Activated CD4-positive, alpha-beta T cell treated with anti-CD3 and anti-CD28 coated beads, Interleukin-2, amount 50 U/mL, for 48 hours (primary cell): ENCODE data around the gene SACM1L.

Source experiments
- DNase-seq, 2 experiments: peaks; one replicate each; pipeline ENCODE4 v3.0.0-alpha.2; 2020

Gene SACM1L

DNA sequence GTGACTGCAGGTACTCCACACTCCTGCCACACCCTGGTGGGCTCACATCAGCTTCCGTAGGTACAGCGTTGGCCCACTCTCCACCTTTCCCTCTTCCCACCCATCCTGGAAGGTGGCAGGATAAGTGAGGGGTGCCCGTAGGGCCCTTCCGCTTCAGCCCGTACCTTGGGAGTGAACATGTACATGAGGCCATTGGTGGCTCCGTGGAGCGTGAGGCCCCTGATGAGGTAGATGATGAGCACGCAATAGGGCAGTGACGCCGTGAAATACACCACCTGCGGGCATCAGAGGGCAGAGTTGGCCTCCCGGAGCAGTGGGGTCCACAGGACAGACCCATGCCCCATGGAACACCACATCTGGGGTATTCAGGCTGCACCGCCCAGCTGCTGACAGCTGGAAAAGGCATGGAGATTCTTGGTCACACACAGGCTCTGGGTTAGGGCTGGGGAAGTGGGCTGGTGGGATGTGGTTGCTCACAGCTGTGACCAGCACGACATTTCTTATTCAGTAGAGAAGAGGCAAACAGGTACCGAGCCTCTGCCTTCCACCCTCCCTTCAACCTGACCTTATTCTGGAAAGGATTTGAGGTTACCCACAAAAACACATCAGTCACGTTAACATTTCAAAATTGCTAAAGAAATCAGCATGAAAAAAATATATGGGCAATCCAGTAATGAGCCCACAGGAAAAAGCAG, 83.3 kb downstream of the SACM1L start:
- peak in 1 of 2 experiments; percentile 17 for DNase-seq

DNA sequence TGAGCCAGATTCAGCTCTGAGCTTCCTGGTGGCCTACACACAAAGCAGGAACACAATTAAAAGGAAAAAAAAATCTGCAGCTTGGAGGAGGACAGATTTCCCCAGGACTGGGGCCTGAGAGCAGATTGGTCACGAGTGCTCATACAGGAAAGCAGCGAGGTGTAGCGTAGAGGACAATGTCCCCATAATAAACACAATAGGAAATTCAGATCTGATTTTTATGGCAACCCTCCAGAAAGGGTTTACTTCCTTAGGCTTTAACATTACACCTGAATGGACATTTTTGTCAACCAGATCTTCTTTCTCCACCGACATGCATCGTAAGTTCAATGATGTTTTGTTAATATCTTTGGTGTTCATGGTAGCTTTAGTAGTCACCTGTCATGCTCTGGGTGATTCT, 83.9 kb downstream of the SACM1L start:
- no peak for DNase-seq

DNA sequence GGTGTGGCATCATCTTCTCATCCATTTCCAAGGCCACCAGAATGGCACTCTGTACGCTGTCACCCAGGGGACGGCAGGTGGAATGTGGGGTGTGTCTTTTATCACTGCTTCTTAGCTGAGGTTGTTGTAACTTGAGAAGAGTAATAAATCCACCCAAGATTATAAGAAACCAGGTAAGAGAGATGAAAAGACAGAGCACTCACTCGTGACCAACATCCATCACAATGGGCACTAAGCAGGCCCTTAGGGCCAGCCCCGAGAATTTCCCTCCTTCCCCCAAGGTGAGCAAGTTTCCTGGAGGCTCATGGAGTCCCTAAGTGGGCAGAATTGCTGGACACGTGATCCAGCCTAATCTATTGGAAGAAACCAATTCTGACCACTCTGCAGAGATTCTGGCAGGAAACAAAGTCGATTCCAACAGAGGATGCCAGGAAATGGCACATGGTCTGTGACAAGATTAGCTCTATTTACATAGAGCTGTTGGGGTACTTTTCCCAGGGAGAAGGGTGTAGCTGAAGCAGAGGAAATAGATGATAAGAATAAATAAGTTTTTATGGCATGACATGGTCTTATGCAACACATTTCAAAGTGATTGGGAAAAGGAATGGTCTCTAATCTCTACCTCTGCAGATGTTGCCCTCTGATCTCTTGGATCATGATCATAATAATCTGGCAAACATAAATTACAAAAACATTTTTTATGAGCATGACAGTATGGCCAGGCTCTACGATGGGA, 84.7 kb downstream of the SACM1L start:
- DNase-seq: no peak

DNA sequence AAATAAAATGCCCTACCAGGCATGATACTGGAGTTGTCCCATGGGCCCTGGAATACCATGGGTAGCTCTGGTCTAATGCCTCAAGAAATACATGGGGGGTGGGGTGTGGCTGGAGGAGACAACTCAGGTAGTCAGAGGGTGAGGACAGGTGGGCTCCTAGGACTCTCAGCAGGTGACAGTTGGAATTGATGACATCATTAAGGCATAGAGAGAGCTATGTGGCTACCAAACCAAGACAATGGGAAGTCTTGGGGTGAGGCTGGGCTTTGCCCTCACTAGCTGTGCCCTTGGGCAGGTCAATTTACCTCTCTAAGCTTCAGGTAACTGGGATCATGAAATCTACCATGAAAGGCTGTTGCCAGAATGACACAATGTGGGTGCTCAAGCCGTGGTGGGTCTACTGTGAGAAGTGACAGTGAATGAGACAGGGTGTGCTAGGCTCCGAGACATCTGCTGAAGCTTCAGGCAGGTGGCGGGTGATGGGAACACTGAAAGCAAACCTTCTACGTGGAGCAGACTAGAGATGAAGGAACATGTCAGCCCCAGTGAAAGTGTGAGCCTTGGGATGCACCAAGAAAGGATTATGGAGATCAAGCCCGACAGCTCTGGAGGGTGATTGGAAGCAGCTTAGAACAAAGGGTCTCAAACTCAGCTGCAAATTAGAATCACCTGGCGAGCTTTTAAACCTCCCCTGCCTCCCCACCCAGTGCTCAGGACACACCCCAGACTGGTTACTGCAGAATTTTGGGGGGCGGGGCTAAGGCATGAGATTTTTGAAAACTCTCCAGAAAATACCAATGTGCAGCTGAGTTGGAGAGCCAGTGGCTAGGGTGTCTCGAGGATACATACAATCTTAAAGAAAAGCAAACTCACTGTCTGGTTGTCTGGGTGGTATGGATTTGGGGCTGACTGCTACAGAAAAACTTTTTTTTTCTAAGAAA, 85.7 kb downstream of the SACM1L start:
- no peak for DNase-seq

DNA sequence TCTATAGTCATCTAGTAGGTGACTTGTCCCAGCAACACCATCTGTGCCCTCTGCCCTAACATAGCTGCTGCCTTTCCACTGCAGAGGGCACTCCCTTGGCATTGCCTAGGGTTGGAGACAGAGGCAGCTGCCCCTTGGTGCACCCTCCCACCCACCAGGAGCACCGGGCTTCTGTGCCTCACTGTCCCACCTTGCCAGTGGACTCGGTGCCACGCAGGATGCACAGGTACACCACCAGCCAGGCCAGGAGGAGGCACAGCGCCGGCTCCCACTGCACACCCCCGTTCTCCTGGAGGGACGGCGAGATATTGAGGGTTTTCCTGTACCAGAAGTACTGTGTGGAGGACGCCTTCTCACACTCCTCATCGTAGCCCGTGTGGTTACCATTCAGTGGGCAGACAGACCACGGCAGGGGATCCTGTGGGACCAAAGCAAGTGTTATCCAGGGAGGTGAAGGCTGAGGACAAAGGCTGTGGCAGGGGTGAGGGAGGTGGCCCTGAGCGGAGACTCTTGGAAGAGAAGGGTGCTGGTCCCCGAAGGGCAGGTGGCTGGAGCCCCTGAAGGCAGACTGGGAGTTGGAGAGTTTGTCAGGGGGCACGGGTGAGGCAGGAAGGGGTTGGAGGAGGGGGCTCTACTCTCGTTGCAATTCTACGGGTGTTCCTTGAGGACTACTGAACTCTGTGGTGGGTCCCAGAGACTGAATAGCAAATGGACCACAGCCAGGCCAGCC, 86.5 kb downstream of the SACM1L start:
- no peak for DNase-seq

DNA sequence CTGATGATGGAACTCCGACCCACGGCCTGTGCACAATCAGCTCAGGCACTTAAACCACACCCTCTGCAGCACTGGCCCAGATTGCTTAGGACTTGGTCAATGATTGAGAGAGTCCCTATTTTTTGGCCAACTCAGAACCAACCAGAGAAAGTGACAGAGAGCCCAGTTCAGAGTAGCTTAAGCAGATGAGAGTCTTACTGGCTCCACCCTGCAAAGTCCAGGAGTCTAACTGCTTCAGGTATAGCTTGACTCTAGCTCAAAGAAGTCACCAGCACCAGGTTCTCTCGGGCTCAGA, 87.1 kb downstream of the SACM1L start:
- no peak for DNase-seq

DNA sequence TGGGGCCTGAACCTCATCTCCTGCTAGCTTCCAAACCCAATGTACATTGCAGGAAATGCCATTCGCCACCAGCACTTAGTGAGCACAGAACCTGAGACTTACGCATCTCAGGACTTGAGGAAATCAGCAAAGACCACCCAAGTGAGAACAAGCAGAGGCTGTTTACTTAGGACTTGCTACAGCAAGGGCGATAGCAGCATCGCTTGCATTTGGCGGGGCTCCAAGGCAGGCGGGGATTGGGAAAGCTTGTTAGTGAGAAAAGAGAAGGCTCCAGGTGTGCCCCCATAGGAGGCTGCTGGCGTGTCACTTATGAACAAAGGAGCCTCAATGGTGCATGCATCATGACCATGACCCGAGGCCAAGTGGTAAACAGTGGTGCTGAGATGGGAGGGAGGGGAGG, 87.4 kb downstream of the SACM1L start:
- no peak for DNase-seq

DNA sequence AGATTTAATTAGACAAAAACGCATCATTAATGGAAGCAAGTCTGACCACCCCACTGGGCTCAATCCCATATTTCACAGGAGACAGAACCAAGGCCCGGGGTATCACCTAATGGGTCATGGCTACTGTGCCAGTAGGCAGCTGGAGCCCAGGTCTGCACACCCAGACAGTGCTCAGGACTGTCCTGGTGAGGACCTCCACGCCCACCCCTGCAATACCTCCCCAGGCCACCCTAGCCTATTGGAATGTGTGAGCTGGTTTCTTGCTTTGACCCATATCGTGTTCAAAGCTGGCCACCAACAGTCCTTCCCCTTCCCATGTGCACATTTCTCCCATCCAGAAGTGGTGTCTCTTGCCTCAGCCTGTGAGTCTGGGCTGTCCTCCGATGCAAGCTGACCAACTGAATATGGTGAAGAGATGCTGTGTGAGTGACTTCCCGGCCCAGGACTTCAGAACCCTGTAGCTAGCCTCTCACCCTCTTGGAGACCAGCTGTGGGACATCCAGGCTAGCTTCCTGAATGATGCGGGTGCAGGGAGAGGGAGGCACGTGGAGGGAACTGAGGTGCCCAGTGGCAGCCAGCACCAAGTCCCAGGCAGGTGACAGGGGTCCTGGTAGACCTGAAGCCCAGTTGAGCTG, 88.0 kb downstream of the SACM1L start:
- no peak for DNase-seq

DNA sequence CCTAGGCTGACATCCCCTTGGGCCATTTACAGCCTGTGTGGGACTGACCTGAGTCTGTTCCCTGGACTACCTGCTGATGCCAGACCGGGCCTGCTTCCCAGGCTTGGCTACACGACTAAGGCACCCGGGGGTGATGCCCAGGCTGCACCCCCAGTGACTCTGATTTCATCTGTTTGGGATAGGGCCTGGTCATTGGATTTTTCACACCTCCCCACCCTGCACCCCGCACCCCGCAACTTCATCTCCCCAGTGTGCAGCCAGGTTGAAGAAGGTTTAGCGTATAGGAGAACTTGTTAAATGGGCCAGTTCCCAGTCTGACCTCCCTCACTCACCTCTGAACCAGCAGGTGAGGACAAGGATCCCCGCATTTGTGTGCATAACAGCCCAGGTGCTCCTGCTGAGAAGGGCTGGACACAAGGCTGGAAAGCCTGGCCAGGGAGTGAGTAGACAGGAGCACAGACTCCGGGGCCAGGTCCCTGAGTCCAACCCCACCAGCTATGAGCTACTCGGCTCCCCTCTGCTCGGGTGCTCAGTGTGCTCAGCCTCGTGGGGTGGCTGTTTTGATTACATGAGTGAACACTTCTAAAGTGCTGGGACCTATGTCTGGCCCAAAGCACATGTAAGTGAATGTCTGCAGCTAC, 88.7 kb downstream of the SACM1L start:
- DNase-seq: no peak

DNA sequence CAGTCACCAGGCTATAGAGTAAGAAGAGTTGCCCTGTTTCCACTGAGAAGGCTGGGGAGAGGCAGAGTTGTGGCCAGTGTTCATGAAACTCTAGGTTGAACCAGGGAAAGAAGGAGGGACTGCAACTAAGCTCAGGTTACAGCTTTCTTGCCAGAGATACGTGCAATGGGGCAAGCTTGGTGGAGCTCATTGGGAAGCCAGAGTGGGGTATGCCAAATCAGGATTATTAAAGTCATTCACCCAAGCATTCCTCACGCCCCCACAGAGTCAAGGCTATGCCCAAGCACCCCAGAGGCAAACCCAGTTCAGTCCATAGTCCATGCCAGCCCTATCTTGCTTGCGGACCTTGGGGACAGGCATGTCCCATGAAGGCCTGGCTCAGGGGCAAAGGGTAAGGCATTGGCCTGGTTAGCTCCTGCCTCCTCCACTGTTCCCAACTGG, 89.6 kb downstream of the SACM1L start:
- no peak for DNase-seq

DNA sequence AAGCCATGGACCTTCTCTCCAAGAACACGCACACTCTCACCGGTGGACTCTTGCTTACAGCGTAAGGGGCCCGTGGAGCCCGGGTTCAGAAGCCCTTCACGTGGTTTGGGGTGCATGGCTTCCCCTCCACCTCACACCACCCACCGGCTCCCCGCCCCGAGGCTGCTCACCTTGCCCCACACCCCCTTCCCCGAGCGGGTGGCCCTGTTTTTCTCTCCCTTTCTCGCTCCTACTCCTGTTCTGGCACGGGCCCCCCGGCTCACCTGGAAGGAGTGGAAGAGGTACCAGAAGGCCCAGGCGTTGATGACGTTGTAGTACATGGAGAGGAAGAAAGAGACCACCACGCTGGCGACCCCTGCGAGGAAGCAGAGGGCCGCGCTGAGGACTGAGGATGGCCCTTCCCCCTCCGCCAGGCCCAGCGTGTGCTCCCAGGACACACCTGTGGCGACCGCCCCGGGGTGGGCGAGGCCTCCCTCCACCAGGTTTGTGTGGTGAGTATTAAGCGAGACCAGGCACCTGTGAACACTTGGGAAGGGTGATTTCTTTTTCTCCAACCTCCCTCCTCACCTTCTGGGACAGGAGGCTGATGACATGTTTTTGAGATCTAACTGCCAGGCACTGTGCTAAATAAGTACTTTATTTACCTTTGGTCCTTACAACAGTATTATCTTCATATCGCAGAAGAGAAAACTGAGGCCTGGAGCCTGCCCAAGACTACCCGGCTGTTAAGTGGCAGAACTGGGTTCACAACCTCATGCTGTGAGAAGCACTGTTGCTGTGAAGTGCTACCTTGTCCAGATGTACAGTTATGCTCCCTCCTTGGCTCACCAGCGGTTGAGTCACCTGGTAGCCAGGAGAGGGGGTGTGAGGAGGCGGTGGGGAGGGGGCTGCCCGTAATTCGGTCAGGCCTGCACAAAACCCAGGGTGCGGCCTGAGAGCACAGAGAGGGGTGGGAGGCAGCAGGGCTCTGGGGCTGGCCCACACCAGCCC, 90.8 kb downstream of the SACM1L start:
- no peak for DNase-seq

DNA sequence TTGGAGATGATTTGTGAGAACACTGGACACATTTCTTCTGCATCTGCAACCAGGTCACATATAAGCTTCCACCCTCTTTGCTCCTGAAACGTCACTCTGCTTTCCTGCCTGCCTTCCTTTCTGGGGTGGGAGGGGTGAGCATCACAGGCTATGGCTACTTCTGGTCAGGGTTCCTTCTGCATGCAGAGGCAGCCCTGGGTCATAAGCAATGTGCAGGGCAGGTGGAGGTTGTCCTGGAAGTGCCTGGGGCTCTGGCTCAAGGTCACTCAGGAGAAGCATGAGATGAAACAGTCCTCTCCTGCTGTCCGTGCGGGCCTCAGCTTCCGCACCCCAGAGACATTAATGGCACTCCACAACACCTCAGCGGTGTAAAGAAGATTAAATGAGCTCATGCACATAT, 92.1 kb downstream of the SACM1L start:
- DNase-seq: no peak

DNA sequence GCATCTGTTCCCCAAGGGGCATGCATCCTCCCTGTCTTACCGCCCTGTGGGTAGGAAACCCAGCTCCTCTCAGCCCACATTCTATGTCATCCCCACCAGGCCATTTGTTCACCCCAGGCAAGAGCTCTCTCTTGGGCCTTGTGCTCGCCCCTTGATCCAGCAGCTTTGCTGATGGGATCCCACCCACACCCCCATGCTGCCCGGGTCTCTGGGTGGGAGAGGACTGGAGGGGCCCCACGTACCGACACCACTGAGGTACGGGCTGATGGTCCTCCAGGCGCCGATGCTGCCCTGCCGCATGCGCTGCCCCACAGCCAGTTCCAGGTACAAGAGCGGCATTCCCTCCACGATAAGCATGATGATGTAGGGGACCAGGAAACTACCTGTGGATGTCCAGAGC, 92.6 kb downstream of the SACM1L start:
- DNase-seq: no peak

DNA sequence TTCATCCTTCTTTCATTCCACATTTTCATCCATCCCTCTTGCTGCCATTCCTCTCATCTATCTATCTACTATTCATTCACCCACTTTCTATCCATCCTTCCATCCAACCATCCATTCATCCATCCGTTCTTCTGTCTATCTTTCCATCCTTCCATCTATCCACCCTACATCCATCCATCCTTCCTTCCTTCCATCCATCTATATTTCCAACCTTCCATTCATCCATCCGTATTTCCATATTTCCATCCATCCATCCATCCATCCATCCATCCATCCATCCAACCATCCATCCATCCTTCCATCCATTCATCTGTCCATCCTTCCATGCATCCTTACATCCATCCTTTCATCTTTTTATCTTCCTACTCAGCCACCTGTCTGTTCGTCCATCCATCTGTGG, 93.2 kb downstream of the SACM1L start:
- no peak for DNase-seq

DNA sequence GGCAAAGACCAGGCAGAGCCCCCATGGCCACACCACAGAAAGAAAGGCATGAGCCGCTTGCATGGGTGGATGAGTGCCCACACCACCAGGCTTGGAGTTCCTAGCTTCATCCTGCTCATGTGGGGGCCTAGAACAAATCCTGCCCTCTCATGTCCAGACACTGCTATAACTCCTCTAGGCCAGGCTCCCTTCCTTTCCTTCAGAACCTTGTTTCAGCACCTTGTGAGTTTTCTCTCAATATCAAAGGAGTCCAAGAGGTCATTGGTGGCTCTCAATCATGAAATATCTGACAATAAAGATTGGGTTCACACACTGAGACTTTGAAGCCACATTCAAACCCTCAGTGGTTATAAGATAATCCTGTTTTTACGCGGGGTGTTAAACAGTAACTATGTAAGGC, 94.5 kb downstream of the SACM1L start:
- DNase-seq: no peak

DNA sequence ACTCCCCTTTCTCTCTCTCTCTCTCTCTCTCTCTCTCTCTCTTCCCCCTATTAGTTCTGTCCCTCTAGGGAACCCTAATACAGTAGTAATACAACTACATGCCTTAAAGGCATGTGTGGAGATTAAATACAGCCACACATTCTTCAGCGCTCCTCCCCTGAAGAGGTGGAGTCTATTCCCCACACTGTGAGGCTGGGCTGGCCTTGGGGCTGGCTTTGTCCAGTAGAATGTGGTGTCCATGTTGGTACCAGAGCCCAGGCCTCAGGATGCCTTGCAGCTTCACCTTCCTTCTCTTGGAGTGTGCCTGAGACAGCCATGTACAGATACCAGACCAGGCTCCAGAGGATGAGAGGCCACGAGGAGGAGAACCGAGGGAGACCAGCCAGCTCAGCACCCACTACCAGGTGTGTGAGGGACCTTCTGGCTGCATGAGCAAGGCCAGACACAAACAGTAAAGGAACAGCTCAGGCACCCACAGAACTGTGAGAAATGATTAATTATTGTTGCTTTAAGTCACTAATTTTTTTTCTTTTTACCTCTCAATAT, 96.5 kb downstream of the SACM1L start:
- no peak for DNase-seq

DNA sequence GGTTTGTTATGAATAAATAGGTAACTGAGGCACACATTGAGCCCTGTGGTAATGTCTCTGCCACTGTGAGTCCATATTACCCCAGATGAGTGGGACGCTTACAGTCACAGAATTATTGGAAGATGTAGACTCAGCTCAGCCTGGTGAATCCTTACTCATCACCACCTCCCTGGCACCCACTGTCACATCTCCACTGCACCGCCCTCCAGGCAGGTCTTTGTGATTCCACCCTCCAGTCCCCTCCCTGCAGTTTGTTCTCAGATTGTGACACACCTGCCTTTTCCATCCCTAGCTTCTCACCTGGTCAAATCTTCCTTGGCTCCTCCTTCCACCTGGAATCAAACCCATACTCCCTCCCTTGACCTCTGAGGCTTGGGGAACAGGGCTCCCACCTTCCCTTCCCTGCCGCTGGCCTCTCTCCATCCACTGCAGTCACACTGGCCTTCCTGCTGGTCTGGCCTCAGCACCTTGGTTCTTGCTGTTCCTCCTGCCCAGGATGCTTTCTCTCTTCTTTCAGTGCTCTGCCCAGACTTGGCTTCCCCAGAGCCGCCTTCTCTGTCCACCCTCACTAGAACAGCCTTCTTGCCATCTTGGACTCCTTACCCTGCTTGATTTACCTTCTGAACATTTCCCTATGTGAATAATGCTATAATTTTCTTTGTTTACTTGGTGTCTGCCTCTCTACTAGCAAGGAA, 97.8 kb downstream of the SACM1L start:
- DNase-seq: no peak

DNA sequence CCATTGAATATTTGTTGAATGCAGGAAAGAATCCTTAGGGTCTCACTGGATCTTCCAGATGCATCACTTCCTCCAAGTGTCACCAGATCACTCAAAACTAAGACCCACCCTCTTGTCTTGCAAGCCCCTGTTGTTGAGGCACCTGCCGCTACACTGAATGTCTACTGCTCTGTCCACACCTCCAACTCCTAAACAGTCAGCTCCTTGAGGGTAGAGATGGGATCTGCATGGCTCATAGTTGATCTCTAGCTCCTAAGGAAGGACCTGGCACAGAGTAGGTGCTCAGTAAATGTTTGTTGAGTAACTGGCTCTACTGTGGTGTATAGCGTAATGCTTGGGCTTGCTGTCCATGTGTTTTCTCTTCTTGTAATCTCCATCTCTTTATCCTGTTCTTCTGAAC, 98.4 kb downstream of the SACM1L start:
- DNase-seq: no peak

DNA sequence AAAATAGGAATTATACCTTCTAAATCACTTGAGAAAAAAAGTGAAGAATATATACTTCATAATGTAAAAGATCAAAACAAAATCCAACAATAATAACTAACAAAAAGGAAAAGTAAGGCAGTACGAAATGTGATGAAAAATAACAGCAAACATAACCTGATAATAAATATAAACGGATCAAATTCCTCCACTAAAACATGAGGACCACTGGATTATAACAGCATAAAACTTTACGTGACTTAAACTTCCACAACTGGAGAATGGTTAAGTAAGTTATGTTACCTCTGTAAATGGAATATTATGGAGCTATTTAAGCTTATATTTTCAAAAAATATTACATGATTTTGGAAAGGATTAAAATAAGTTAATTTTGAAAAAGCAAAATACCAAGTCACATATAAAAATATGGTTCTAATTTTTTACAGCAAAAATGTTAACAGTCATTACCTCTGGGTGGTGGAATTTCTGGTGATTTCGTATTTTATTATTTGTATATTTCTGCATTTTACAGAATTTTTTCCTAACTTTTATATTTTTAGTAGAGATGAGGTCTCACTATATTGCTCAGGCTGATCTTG, 100.1 kb downstream of the SACM1L start:
- DNase-seq: no peak
